ENCODE data around the gene SLC35F1. TPM values are rescaled to one million over a fixed set of nuclear protein-coding genes. Genes with fewer than 3 reads are reported as not detected.

The SLC35F1 gene
- total and polyA plus RNA-seq, 10 of the 15 experiments (the other 5 are each of a cell fraction or from before 2014, with no cell fraction given), result 0.01 TPM; not detected in 9

DNA sequence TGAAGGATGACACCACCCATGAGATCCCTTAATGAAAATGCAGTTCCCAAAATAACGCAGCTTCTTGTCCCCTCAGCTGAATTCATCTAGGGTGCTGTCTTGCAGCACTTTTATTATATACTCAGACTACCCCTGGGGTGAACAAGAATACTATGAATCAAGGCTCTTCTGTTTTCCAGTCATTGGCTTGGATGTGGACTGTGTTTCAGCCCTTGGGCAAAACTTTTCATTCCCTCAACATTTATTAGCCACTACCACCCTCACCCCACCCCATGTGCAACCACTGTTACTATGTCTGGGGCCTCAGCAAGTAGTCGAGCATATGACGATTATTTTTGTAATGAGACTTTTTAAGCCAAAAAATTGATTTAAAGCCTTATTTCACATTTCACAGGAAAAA lies 321.8 kb downstream of the SLC35F1 start:
- ATAC-seq (no peak), DNase-seq (ENCODE audit: low read depth, low spot score) (no peak), FAIRE-seq (no peak)
- no peak overlapping the region for H3K9ac ChIP-seq (ENCODE audit: control insufficient read depth, insufficient read depth, low read length)
- H3K4me1 ChIP-seq (ENCODE audit: control insufficient read depth, insufficient read depth, low read length), result no peaks in the 10 kb centered on the region
- RAD21 ChIA-PET (ENCODE audit: unreplicated experiment), result no interaction called here
- no peak overlapping the region for H3K4me2 ChIP-seq (ENCODE audit: control insufficient read depth, insufficient read depth)
- BruUV-seq (replicated peaks), result no TSS peak
- H3K79me2 ChIP-seq (ENCODE audit: control insufficient read depth, insufficient read depth, low read length), result no peaks in the 10 kb centered on the region
- no peaks in the 10 kb centered on the region; a peak in 2 of 4 replicates for H3K27me3 ChIP-seq (replicated peaks in 1 of 2; ENCODE audit: control insufficient read depth in 2 of 2, insufficient read depth in 2 of 2, low read length in 1 of 2)
- no peaks in the 10 kb centered on the region for H4K20me1 ChIP-seq (ENCODE audit: control insufficient read depth, insufficient read depth)
- SMC1A ChIA-PET (ENCODE audit: uncharacterized antibody, unreplicated experiment), result no interaction called here
- TF ChIP-seq, protein P1, sequence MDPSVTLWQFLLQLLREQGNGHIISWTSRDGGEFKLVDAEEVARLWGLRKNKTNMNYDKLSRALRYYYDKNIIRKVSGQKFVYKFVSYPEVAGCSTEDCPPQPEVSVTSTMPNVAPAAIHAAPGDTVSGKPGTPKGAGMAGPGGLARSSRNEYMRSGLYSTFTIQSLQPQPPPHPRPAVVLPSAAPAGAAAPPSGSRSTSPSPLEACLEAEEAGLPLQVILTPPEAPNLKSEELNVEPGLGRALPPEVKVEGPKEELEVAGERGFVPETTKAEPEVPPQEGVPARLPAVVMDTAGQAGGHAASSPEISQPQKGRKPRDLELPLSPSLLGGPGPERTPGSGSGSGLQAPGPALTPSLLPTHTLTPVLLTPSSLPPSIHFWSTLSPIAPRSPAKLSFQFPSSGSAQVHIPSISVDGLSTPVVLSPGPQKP (IDR thresholded peaks at IDR 0.05; ENCODE audit: low read depth, low read length), result no peak
- TF ChIP-seq RBBP5 (conservative IDR thresholded peaks at IDR 0.05), result no peak
- TF ChIP-seq, protein P2, sequence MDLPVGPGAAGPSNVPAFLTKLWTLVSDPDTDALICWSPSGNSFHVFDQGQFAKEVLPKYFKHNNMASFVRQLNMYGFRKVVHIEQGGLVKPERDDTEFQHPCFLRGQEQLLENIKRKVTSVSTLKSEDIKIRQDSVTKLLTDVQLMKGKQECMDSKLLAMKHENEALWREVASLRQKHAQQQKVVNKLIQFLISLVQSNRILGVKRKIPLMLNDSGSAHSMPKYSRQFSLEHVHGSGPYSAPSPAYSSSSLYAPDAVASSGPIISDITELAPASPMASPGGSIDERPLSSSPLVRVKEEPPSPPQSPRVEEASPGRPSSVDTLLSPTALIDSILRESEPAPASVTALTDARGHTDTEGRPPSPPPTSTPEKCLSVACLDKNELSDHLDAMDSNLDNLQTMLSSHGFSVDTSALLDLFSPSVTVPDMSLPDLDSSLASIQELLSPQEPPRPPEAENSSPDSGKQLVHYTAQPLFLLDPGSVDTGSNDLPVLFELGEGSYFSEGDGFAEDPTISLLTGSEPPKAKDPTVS (IDR thresholded peaks at IDR 0.05; ENCODE audit: low read depth, low read length), result no peak
- no peak for TF ChIP-seq ZSCAN29 (IDR thresholded peaks at IDR 0.05)
- TF ChIP-seq MEF2B (IDR thresholded peaks at IDR 0.05; ENCODE audit: partially characterized antibody, poor library complexity, severe bottlenecking), result no peak
- TF ChIP-seq SREBF2 (IDR thresholded peaks at IDR 0.05; ENCODE audit: low read length), result no peak
- no peak for TF ChIP-seq CBX3 (IDR thresholded peaks at IDR 0.05; ENCODE audit: borderline replicate concordance, low read depth)
- no peak for TF ChIP-seq SREBF1 (IDR thresholded peaks at IDR 0.05; ENCODE audit: low read length)
- no peak for TF ChIP-seq WRNIP1 (IDR thresholded peaks at IDR 0.05; ENCODE audit: borderline replicate concordance, low read depth, low read length)
- TF ChIP-seq NR2C1 (IDR thresholded peaks at IDR 0.05), result no peak
- TF ChIP-seq, protein P3, sequence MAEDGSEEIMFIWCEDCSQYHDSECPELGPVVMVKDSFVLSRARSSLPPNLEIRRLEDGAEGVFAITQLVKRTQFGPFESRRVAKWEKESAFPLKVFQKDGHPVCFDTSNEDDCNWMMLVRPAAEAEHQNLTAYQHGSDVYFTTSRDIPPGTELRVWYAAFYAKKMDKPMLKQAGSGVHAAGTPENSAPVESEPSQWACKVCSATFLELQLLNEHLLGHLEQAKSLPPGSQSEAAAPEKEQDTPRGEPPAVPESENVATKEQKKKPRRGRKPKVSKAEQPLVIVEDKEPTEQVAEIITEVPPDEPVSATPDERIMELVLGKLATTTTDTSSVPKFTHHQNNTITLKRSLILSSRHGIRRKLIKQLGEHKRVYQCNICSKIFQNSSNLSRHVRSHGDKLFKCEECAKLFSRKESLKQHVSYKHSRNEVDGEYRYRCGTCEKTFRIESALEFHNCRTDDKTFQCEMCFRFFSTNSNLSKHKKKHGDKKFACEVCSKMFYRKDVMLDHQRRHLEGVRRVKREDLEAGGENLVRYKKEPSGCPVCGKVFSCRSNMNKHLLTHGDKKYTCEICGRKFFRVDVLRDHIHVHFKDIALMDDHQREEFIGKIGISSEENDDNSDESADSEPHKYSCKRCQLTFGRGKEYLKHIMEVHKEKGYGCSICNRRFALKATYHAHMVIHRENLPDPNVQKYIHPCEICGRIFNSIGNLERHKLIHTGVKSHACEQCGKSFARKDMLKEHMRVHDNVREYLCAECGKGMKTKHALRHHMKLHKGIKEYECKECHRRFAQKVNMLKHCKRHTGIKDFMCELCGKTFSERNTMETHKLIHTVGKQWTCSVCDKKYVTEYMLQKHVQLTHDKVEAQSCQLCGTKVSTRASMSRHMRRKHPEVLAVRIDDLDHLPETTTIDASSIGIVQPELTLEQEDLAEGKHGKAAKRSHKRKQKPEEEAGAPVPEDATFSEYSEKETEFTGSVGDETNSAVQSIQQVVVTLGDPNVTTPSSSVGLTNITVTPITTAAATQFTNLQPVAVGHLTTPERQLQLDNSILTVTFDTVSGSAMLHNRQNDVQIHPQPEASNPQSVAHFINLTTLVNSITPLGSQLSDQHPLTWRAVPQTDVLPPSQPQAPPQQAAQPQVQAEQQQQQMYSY (CRISPR knock-in tag; IDR thresholded peaks at IDR 0.05), result no peak
- H2AFZ ChIP-seq (ENCODE audit: control insufficient read depth, low read depth, low read length), result no peak overlapping the region
- H3K27ac ChIP-seq (ENCODE audit: control insufficient read depth, insufficient read depth), result no peak overlapping the region
- WGBS (ENCODE audit: insufficient coverage, insufficient replicate concordance, low lambda C conversion rate, missing lambda C conversion rate), result 29% methylated on average over 3 of the region's 3 CpGs
- POLR2A ChIA-PET, result no interaction called here
- no peaks in the 10 kb centered on the region for H3K9me3 ChIP-seq (replicated peaks; ENCODE audit: control insufficient read depth, insufficient read depth, low read length)
- in situ Hi-C loops (cut with MboI), result no loop called here
- CTCF ChIA-PET, result no interaction called here
- H3K36me3 ChIP-seq (ENCODE audit: control insufficient read depth in 2 of 2, insufficient read depth in 2 of 2, low read length in 1 of 2), result no peaks in the 10 kb centered on the region
- H3K4me3 ChIP-seq, result no peak overlapping the region
- intact Hi-C loops (cut with micrococcal nuclease; ENCODE audit: unreplicated experiment), result no loop called here
